Suprapubic skin (tissue), 4 donors: ENCODE measurements around the gene NIPAL3. TPM values are rescaled to one million over a fixed set of nuclear protein-coding genes. Genes with fewer than 3 reads are reported as not detected.

Experiments used
- DNase-seq, 2 donors: peaks; one replicate each; pipeline ENCODE4 v3.0.0-alpha.2; 2019; ENCODE audit warnings: low spot score in 2 of 2
- H3K27ac ChIP-seq: fragments of 200-600 bp; sonication (generic); one replicate; pipeline ENCODE4 v1.5.1; 2019
- H3K27me3 ChIP-seq: fragments of 200-600 bp; sonication (generic); one replicate; pipeline ENCODE4 v1.5.1; 2019
- H3K36me3 ChIP-seq: fragments of 200-600 bp; sonication (generic); one replicate; pipeline ENCODE4 v1.5.1; 2019
- H3K4me1 ChIP-seq: fragments of 200-600 bp; sonication (generic); one replicate; pipeline ENCODE4 v1.5.1; 2019
- H3K4me3 ChIP-seq: fragments of 200-600 bp; sonication (generic); one replicate; pipeline ENCODE4 v1.5.1; 2019; ENCODE audit warnings: mild to moderate bottlenecking
- H3K9me3 ChIP-seq: fragments of 200-600 bp; sonication (generic); one replicate; pipeline ENCODE4 v1.5.1; 2019
- CTCF ChIP-seq, 2 donors: fragments of 200-600 bp in 1 of 2; fragments of 450-650 bp in 1 of 2; sonication (generic) in 1 of 2; IDR thresholded peaks; one replicate each; pipeline ENCODE4 v1.5.1; 2016 to 2019; ENCODE audit warnings: antibody characterized with exemption in 2 of 2, mild to moderate bottlenecking in 1 of 2, moderate library complexity in 1 of 2
- EP300 ChIP-seq: sonication (generic); formaldehyde crosslinking; IDR thresholded peaks from one replicate; pipeline ENCODE4 v1.6.1; 2017; ENCODE audit warnings: antibody characterized with exemption
- POLR2A ChIP-seq, 2 donors: fragments of 450-650 bp; IDR thresholded peaks; one replicate each; pipeline ENCODE4 v1.6.1; 2017; ENCODE audit warnings: antibody characterized with exemption in 2 of 2, mild to moderate bottlenecking in 2 of 2, moderate library complexity in 2 of 2
- POLR2AphosphoS5 ChIP-seq, 3 donors: sonication (generic); formaldehyde crosslinking; IDR thresholded peaks; one replicate each; pipeline ENCODE4 v1.6.1; 2017; ENCODE audit warnings: antibody characterized with exemption in 3 of 3
- WGBS: methylation state at CpG from one replicate; pipeline ENCODE4 v1.1.5; 2018; 5-methylcytosine and 5-hydroxymethylcytosine counted together
- total RNA-seq, 4 donors: library from RNA; depleted of rRNA; stranded (reverse); fragments of >200 nt; gene quantifications; one replicate each; pipeline ENCODE4 v1.1.0, GENCODE V29; 2016

The NIPAL3 gene
- total RNA-seq, 4 donors from 2014 or later, result 42.4 to 75.4 (median 64.6) TPM

GRCh38 chr1:24463776-24464735, 48.5 kb downstream of the NIPAL3 start:
- Histone ChIP-seq H3K9me3 (no peaks in the 10 kb centered on the region), H3K4me3 (no peak overlapping the region), H3K36me3 (peaks cover 58% of the 10 kb centered on the region), H3K4me1 (no peaks in the 10 kb centered on the region), H3K27ac (no peak overlapping the region), H3K27me3 (no peaks in the 10 kb centered on the region)
- TF ChIP-seq EP300 (no peak), POLR2A (IDR thresholded peaks at IDR 0.05) (no peak), POLR2AphosphoS5 (IDR thresholded peaks at IDR 0.05) (no peak), CTCF (IDR thresholded peaks at IDR 0.05) (no peak)
- DNase-seq, result no peak
- WGBS, result 62% methylated on average over 14 of the region's 14 CpGs

GRCh38 chr1:24465099-24465498, 49.5 kb downstream of the NIPAL3 start:
- Histone ChIP-seq H3K36me3 (peaks cover 55% of the 10 kb centered on the region), H3K27ac (no peak overlapping the region), H3K4me1 (no peaks in the 10 kb centered on the region), H3K9me3 (no peaks in the 10 kb centered on the region), H3K4me3 (no peak overlapping the region), H3K27me3 (no peaks in the 10 kb centered on the region)
- WGBS, result 80% methylated on average over 4 of the region's 4 CpGs
- TF ChIP-seq POLR2A (IDR thresholded peaks at IDR 0.05) (no peak), POLR2AphosphoS5 (IDR thresholded peaks at IDR 0.05) (no peak), EP300 (no peak), CTCF (IDR thresholded peaks at IDR 0.05) (no peak)
- DNase-seq, result no peak

GRCh38 chr1:24465638-24466037, 50.0 kb downstream of the NIPAL3 start:
- H3K27me3 ChIP-seq, result no peaks in the 10 kb centered on the region
- no peaks in the 10 kb centered on the region for H3K9me3 ChIP-seq
- H3K4me1 ChIP-seq, result no peaks in the 10 kb centered on the region
- H3K36me3 ChIP-seq, result peaks cover 49% of the 10 kb centered on the region
- DNase-seq, result no peak
- no peak overlapping the region for H3K4me3 ChIP-seq
- WGBS, result 88% methylated on average over 2 of the region's 2 CpGs
- TF ChIP-seq EP300 (no peak), POLR2A (IDR thresholded peaks at IDR 0.05) (no peak), POLR2AphosphoS5 (IDR thresholded peaks at IDR 0.05) (no peak), CTCF (IDR thresholded peaks at IDR 0.05) (no peak)
- no peak overlapping the region for H3K27ac ChIP-seq

GRCh38 chr1:24468685-24469316, 53.2 kb downstream of the NIPAL3 start:
- peaks cover 37% of the 10 kb centered on the region for H3K36me3 ChIP-seq

More at GRCh38 chr1:24468685-24469316, 53.2 kb downstream of the NIPAL3 start:
- DNase-seq, result no peak
- Histone ChIP-seq H3K4me1 (no peaks in the 10 kb centered on the region), H3K4me3 (no peak overlapping the region), H3K27ac (no peak overlapping the region), H3K27me3 (no peaks in the 10 kb centered on the region), H3K9me3 (no peaks in the 10 kb centered on the region)
- TF ChIP-seq POLR2AphosphoS5 (IDR thresholded peaks at IDR 0.05) (no peak), POLR2A (IDR thresholded peaks at IDR 0.05) (no peak), EP300 (no peak), CTCF (IDR thresholded peaks at IDR 0.05) (no peak)
- WGBS, result 80% methylated on average over 11 of the region's 11 CpGs
